Inflammatory macrophage treated with lipopolysaccharide for 1 hour (primary cell): ENCODE measurements around the gene MIAT.

ENCODE experiments used
- DNase-seq, 2 donors: peaks; one replicate each; pipeline ENCODE4 v3.0.0-alpha.2; 2020 to 2022

MIAT gene

DNA sequence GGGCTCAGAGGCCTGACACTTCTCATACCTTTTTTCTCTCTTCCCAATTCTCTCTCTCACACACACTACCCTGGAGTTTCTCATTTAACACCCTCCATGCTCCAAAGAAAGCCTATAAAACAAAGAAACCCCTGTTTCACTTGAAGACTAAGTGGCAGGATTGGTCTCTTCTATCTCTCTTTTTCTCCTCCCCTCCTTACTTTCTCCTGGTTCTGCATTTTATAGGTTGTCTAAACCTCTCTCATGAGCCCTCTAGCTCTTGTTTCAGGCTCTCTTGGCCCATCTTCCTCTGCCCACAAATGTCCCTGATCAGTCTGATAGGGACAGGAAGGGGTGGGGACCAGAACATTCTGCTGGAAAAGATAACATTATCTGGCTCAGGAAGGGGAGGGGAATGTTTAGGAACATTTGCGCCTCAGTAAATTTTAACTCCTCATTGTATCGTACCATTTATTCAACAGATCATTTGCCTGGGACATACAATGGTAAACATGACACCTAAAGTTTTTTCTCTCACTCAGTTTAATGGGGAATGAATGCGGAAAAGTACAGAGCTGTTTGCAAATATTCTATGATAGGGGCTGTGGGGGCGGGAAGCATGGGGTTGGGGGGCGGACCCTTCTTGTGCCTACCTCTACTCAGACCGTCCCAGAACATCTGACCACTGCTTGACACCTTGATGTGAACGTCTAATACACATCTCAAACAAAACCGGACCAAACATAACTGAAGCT, 24.8 kb upstream of the MIAT start:
- DNase-seq, result no peak

GRCh38 chr22:26634189-26634588, 23.2 kb upstream of the MIAT start:
- DNase-seq, result no peak

DNA sequence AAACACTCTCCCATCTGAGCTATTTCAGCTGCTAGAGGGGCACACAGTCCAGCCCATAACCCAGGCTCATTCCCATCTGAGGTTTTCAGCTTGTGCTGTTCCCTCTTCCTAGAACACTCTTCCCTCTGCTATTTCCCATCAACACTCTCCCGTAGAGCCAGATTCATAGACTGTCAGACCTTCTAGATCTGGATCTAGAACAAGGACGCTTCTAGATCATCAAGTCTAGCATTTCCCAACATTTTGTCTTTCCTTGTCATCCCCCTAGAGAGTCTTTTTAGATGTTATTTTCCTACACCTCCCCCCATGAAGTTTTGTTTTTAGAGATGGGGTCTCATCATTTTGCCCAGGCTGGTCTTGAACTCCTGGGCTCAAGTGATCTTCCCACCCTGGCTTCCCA, 22.3 kb upstream of the MIAT start:
- DNase-seq, result no peak

DNA sequence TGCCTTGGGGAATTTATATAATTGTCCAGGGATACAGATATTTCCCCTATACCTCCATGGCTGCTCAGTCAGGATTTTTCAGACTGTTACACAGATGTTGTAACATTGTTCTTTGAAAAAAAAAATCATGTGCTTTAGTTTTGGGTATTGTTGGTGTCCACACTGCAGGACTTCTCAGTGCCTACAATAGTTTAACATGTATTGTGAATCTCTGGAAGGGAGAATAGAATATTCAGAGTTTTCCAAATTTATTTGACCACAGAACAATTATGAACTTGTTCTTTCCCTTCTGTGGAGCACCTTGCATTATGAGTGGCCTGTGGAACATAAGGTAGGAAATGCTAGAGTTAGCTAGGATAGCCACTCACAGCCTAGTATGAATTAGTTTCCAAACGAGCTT, 21.1 kb upstream of the MIAT start:
- no peak for DNase-seq

DNA sequence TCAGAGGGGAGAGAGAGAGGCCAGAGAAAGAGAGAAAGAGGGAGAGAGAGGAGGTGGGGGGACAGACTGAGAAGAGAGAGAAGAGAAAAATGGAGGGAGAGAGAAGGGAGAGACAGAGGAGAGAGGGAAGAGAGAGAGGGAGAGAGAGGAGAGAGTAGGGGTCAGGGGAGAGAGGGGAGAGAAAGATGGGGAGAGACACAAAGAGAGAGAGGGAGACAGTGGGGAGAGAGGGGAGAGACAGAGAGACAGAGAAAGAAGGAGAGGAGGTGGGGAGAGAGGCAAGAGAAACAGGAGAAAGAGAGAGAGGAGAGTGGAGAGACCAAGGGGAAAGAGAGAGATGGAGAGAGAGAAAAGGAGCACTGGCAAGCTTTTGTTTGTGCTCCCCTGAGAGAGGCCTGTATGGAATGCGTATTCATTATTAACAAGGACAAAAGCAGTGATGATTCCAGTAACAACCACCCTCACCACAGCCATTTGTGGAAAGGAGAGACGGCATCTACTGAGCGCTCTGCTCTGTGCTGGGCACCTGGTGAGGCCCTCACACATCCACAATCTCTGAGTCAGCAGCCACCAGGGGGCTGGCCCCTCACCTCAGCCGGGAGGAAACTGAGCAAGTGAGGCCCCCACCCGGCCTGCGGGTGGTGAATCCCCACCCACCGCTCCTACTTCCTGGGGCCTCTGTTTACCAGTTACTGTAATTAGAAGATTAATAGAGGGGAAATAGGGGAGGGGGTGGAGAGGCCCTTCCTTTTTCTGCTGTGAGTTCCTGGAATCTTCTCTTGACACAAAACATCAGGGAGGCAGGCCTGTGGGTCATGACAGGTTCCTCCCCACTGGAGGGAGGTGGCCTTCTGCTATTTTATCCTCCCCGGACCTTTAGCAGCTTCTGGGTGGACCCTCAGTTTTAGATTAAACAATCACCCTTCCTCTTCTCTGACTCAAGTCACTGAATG, 14.6 kb upstream of the MIAT start:
- no peak for DNase-seq

DNA sequence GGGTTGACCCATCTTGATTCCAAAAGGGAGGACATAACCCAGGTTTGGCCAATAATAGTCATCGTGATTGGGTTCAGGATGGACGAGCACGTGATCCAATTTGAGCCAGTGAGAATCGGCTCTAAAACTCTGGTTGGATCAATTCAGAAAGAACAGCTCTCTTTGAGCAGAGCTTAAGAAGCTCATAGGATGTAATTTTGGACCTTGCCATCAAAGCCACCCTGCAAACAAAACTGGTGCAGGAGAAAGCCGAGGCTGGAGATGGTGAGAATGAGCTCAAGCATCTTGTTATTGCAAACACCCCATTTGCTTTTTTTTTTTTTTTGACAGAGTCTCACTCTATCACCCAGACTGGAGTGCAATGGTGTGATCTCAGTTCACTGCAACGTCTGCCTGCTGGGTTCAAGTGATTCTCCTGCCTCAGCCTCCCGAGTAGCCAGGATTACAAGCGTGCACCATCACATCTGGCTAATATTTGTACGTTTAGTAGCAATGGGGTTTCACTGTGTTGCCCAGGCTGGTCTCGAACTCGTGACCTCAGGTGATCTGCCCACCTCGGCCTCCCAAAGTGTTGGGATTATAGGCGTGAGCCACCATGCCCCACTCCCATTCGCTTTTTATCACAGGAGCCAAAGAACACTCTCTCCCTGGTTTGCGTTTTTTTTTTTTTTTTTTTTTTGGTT, 13.8 kb upstream of the MIAT start:
- no peak for DNase-seq

DNA sequence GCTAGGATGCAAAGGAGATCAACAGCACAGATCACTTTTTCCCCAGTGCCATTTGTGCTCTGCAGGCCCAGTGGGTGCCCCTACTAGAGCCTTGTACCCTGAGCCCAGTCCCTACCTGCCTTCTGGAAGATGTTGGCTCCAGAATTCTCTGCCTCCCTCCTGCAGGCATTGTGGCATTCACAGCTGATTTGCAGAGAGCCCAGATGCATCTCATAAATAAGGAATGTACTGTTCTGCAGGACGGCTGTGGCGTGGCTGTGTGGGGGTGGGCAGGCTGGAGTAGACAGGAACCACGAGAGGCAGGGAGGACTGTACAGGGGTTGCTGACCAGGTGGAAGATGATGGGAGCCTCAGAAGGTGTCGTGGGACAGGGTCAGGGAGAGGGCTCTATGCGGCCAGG, 11.2 kb upstream of the MIAT start:
- no peak for DNase-seq

GRCh38 chr22:26648011-26648497, 9.3 kb upstream of the MIAT start:
- no peak for DNase-seq

- peak; percentile 69 to 71 for DNase-seq
Measured at GRCh38 chr22:26648528-26649388, 8.6 kb upstream of the MIAT start.

- DNase-seq, result no peak
Measured at GRCh38 chr22:26650722-26651421, 6.5 kb upstream of the MIAT start.

DNA sequence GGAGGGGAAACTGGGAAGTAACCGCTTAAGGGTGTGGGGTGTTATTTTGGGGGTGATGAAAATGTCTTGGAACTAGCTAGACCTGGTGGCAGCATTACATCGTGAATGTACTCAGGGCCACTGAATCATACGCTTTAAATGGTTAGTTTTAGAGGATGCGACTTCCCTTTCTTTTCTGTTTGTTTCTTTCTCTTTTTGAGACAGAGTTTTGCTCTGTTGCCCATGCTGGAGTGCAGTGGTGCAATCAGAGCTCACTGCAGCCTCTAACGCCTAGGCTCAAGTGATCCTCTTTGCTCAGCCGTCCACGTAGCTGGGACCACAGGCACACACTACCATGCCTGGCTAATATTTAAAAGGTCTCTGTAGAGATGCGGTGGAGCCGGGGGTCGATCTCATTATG, 5.6 kb upstream of the MIAT start:
- no peak for DNase-seq

DNA sequence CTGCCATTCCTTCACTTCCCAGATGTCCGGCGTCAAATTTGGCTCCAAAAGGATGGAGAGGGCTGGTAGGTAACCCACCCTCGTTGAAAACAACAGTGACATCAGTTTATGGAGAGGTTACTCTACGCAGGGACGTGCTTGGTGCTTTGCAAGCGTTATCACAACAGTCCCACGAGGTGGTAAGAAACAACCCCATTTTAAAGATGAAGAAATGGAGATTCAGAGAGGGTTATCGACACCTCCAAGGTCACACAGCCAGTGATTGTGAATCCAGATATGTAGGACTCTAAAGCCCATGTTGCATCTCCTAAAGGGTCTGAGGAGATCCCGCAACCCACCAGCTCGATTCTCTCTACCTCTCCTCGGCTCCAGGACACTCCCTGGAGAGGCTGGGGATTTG, 773 bp downstream of the MIAT start:
- no peak for DNase-seq

GRCh38 chr22:26658671-26659478, 1.5 kb downstream of the MIAT start:
- DNase-seq, result peak; percentile 44 to 63

GRCh38 chr22:26660356-26660755, 3.0 kb downstream of the MIAT start:
- peak; percentile 52 to 53 for DNase-seq

GRCh38 chr22:26660961-26661578, 3.7 kb downstream of the MIAT start:
- no peak for DNase-seq

DNA sequence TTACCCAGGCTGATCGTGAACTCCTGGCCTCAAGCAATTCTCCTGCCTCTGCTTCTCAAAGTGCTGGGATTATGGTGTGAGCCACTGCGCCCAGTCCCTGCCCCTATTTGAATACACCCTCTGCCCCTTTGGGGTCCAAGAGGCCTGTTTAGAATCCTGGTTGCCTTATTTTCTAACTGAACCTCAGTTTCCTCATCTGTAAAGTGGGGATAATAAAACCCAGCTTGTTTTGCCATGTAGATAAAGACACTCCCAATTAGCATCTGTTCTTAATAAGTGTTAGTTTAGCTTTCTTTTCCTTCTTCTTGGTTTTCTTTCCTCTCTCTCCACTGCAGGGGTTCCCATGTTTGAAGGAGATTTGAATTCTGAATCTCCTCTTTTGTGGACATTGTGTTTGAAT, 4.8 kb downstream of the MIAT start:
- no peak for DNase-seq

DNA sequence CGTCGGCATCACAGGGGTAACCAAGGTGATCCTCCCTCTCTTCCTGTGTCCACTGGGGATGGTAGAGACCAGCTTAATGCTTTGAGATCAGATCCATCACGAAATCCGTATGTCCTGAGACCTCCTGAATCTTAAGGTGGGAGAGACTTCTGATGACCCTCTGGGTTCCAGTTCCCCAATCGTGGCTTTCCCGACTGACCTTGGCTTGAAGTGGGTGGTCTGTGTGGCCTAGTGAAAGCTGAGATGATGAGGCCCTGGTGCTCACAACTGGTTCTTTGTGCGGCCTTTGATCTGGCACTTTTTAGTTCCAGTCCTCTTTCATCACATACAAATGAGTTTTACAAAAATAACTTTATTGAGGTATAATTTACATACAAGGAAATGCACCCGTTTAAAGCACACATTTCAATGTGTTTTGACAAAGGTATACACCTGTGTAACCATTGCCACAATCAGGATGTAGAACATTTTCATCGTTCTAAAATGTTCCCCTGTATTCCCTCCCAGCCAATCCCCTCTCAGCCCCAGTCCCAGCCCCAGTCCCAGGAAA, 6.1 kb downstream of the MIAT start:
- no peak for DNase-seq

DNA sequence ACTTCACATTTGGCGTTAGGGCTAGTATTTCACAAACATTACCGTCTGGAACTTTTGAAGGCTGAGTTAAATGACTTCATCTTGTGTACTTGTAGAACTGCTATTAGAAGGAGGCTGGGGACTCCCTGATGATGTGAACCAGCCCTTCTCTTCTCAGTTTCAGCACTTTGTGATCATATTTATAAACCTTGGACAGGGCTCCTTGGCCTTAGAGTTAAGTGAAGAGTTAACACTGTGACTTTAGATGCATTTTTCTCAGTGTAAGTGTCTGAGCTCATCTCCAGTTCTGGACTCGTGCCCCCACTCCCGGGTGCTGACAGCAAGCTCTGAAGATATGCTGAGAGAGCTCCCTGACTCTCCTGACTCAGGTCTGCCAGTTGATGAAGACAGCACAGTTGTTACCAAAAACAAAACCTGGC, 8.4 kb downstream of the MIAT start:
- DNase-seq, result no peak

- DNase-seq, result no peak
Measured at GRCh38 chr22:26667140-26667539, 9.8 kb downstream of the MIAT start.

GRCh38 chr22:26669060-26669481, 11.7 kb downstream of the MIAT start:
- DNase-seq, result peak; percentile 14 to 61
